ENCODE results near the gene DBH. TPM values are rescaled to one million over a fixed set of nuclear protein-coding genes. Genes with fewer than 3 reads are reported as not detected.

The DBH gene
- total and polyA plus RNA-seq, 10 of the 15 experiments (the other 5 are each of a cell fraction or from before 2014, with no cell fraction given), result not detected

GRCh38 chr9:133680976-133681657, 45.0 kb downstream of the DBH start (continued):
- TF ChIP-seq PRDM15 (CRISPR knock-in tag; IDR thresholded peaks at IDR 0.05) (no peak), BACH1 (IDR thresholded peaks at IDR 0.05; ENCODE audit: borderline replicate concordance) (no peak), CREM (IDR thresholded peaks at IDR 0.05; ENCODE audit: low read depth) (no peak), STAT3 (IDR thresholded peaks at IDR 0.05; ENCODE audit: low read depth, low read length) (no peak), KDM1A (IDR thresholded peaks at IDR 0.05; ENCODE audit: borderline replicate concordance) (no peak), ETV6 (conservative IDR thresholded peaks at IDR 0.05 in 1 of 2, IDR thresholded peaks at IDR 0.05 in 1 of 2; ENCODE audit: borderline replicate concordance in 1 of 2, low read depth in 1 of 2) (no peak), SPI1 (IDR thresholded peaks at IDR 0.05; ENCODE audit: borderline replicate concordance, insufficient read depth, low read depth, low read length) (no peak), REST (IDR thresholded peaks at IDR 0.05; ENCODE audit: low read depth, low read length) (no peak), NFXL1 (IDR thresholded peaks at IDR 0.05; ENCODE audit: borderline replicate concordance) (no peak)
